Mononuclear cell (primary cell): ENCODE data around the gene VPS26A. TPM values are rescaled to one million over a fixed set of nuclear protein-coding genes. Genes with fewer than 3 reads are reported as not detected.
A peak's percentile ranks its signal among the peaks of the same experiment; 100 is the strongest.

Experiments used
- H3K27me3 ChIP-seq: 2 replicates; pipeline ENCODE4 v1.6.0; 2011; ENCODE audit warnings: low read length, control low read depth; ENCODE audit not compliant: insufficient read depth
- H3K4me1 ChIP-seq: 2 replicates; pipeline ENCODE4 v1.5.1; 2011; ENCODE audit warnings: mild to moderate bottlenecking, low read length, control low read depth; ENCODE audit not compliant: insufficient read depth
- H3K4me3 ChIP-seq: 2 replicates; pipeline ENCODE4 v1.5.1; 2011; ENCODE audit warnings: mild to moderate bottlenecking, low read length, moderate library complexity
- H3K9me3 ChIP-seq: 2 replicates; pipeline ENCODE4 v1.5.1; 2011; ENCODE audit warnings: low read depth, mild to moderate bottlenecking, control low read depth, low read length
- total RNA-seq: library from RNA; depleted of rRNA; stranded (reverse); fragments of >200 nt; gene quantifications from one replicate; pipeline ENCODE4 v1.2.3, GENCODE V29; 2012

The VPS26A gene
- total RNA-seq, 1 donor, result 22.0 TPM

DNA sequence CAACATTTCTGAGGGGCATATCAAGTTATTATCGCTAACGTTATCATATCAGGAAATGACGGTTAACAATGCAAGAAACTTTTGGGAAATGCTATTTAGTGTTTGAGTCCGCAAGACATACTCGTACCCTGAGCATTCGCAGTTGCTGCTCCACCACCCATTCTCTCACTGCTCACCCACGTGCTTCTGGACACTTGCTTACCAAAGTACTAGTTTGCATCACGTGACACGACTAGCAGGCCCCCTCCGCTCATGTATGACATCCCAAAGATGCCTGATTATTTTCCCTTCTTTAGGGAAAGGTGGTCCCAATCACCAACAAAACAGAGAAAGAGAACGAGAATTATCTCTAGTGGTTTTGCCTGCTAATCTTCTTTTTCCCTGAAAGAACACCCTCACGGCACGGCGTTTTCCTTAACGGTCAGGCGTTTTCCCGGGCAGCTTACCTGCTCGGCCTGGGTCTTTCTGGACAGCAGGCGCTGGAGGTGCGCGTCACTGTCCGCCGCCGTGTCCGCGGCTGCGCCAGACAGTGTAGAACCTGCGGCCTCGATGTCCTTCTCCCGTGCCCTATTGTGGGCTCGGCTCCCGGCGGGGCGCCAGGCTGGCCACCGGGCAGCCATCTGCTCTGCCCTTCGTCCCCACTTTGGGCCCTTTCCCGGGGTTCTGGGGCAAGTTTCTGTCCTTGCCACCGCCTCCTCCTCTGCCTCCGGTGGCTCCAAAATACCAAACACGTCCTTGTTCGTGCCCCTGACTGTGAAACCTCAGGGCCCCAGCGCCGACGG is 56.0 kb downstream of the VPS26A start, which contains the start of gene SUPV3L1:
SUPV3L1 (plus strand) TSS at position 492 of the 782 bp plus-strand sequence; CDS start at position 550, 58 bp downstream.
- no peaks in the 10 kb centered on the region for H3K9me3 ChIP-seq
- peaks cover 30% of the 10 kb centered on the region for H3K4me1 ChIP-seq
- H3K27me3 ChIP-seq, result no peaks in the 10 kb centered on the region
- peak within 1 kb of the TSS; percentile 84 for H3K4me3 ChIP-seq

DNA sequence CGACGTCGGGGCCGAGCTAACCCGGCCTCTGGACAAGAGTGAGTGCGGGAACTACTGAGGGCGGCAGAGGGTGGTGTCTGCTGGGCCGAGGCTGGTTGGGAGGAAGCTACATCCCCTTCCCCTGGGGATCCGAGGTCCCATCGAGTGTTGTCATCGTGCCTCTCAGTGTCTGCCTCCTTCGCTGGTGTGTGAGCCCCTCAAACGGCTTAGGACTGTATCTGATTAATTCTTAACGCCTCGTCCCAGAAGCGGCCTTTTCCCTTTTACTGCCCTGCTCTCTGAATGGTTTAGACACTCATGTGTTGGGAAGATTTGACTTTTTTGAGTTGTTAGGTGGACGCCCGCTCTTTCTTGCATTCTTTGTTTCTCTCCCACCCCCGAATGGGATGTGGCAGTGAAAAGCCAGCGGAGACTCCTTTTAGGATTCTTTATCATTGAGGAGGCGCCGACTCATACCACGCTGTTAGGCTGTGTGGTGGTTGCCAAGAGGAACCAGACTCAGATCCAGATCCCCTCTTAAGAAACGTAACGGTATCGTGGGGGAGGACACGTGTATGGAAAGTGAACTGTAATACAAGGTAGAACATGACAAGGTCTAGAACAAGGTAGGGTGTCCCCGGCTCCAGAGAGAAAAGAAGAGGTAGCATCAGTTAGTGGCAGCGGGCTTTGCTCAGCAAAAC is 56.7 kb downstream of the VPS26A start:
- Histone ChIP-seq H3K9me3 (no peaks in the 10 kb centered on the region), H3K4me1 (peaks cover 30% of the 10 kb centered on the region), H3K4me3 (peak overlapping the region; percentile 84), H3K27me3 (no peaks in the 10 kb centered on the region)

DNA sequence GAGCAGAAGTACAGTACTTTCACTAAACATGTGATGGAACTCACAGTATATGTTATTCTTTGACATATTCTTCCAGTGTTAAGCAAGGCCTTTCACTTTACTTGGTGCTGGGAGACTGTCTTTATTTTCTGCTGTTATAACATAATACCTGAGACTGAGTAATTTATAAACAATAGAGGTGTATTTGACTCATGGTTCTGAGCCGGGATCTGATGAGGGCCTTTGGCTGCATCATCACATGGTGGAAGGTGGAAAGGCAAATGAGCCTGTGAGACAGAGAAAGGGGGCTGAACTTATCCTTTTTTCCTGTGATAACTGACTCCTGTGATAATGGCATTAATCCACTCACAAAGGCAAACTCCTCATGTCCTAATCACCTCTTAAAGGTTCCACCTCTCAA is 57.5 kb downstream of the VPS26A start:
- Histone ChIP-seq H3K9me3 (no peaks in the 10 kb centered on the region), H3K4me1 (peaks cover 30% of the 10 kb centered on the region), H3K27me3 (no peaks in the 10 kb centered on the region), H3K4me3 (peak overlapping the region; percentile 84)

DNA sequence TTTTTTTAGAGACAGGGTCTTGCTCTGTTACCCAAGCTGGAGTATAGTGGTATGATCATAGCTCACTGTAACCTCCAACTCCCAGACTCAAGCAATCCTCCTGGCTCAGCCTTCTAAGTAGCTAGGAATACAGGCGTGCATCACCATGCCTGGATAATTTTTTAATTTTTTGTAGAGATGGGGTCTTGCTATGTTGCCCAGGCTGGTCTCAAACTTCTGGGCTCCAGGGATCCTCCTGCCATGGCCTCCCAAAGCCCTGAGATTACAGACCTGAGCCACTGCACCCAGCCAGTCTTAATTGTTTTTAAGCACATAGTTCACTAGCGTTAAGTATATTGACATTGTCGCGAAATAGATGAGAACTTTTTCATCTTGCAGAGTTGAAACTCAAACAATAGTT is 58.0 kb downstream of the VPS26A start:
- Histone ChIP-seq H3K4me3 (no peak overlapping the region), H3K4me1 (peaks cover 30% of the 10 kb centered on the region), H3K9me3 (no peaks in the 10 kb centered on the region), H3K27me3 (no peaks in the 10 kb centered on the region)

DNA sequence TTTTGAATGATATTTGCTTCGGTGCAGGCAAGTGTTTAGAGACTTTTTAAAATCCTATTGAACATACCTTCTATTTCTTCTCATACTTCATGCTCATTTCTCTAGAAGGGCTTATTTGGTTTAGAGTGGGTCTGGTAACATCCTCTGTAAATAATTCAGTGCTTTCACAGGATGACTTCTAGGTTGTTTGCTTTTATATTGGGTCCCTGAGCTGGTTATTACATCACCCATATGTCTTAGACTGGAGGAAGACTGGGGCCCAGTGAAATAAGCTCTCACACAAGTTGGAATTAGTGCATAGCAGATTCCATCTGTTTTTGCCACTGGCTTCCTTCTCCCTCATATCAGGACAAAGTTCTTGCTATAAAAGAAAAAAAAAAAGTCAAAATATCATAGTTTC is 62.5 kb downstream of the VPS26A start:
- no peaks in the 10 kb centered on the region for H3K9me3 ChIP-seq
- no peaks in the 10 kb centered on the region for H3K27me3 ChIP-seq
- H3K4me3 ChIP-seq, result no peak overlapping the region
- peaks cover 10% of the 10 kb centered on the region for H3K4me1 ChIP-seq

DNA sequence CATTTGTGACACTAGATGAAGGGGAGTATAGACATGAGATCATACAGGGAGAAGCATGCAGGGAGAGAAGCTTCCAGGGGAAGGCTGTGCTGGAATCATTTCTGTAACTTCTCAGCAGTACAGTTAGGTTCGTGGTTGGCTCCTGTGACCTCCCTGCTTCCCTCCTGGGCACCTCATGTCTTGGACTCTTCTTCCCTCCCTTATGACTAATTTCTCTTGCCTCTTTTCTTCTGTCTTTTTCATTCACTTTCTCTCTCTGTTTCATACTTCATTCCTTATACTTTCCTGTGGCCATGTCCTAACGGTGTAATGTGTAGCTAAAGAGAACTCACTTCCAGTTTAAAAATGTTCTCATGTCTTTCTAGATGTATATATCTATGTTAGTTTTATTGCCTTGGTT is 77.1 kb downstream of the VPS26A start:
- no peaks in the 10 kb centered on the region for H3K9me3 ChIP-seq

DNA sequence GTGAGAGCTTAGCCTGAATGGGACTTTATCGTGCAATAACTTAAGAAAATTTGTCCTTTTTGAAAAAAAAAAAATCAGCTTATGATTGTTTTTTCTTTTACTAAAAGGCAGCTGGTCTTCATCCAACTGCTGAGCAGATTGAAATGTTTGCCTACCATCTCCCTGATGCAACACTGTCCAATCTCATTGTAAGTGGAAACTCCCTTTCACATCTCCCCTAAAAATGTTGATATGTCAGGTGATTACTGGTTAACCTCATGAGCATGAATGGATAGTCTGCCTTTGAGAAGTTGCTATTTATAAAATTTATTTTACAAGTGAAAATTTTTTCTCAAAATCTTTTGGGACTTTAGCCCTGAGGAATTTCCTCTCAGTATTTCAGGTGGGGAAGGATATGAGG is 78.4 kb downstream of the VPS26A start:
- H3K4me3 ChIP-seq, result no peak overlapping the region

More for the DNA sequence above, 77.1 kb downstream of the VPS26A start:
- peaks cover 11% of the 10 kb centered on the region for H3K4me1 ChIP-seq
- H3K27me3 ChIP-seq, result no peaks in the 10 kb centered on the region
- no peak overlapping the region for H3K4me3 ChIP-seq

DNA sequence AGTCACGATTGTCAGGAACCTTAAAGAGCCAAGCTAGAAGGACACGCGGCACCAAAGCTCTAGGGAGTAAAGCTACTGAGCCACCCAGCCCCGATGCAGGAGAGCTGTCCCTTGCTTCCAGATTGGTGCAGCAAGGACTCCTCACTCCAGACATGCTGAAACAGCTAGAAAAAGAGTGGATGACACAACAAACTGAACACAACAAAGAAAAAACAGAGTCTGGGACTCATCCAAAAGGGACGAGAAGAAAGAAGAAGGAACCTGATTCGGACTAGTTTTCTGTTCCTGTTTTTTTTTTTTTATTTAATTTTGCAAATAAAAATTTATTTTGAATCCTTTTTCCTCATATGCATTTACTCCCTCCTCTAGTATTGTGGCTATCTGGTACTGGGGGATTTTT is 84.8 kb downstream of the VPS26A start:
- Histone ChIP-seq H3K4me3 (no peak overlapping the region), H3K9me3 (no peaks in the 10 kb centered on the region), H3K27me3 (no peaks in the 10 kb centered on the region), H3K4me1 (peaks cover 17% of the 10 kb centered on the region)

More for the DNA sequence above, 78.4 kb downstream of the VPS26A start:
- peaks cover 11% of the 10 kb centered on the region for H3K4me1 ChIP-seq
- H3K9me3 ChIP-seq, result no peaks in the 10 kb centered on the region
- no peaks in the 10 kb centered on the region for H3K27me3 ChIP-seq

DNA sequence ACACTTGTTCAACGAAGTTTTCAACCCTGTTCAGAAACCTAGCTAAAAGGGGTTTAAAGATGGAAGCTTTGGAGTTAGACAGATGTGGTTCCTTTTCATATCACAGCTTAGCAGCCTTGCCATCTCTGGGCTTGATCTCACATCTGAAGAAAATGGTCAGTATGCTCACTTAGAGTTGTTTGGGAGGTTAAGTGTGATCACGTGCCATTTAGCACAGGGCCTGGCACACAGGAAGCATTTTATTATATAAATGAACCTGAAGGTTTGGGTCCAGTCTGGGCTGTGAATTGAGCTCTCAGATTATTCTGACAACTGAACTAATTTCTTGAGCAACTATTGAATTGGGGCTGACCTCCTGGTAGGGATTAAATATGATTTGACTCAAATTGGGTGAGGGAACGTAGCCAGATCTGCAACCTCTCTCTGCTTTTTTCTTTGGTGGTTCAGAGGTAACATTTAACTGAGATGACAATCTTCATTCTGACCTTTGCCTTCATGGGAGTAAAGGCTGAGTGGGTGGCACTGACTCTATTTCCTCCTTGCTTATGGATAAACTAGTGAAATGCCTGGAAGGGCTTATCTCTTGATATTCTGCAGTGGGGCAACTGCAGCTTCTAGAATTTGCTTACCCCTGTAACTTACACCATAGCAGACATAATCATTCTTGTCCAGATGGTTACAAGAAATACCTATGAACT is 86.0 kb downstream of the VPS26A start:
- Histone ChIP-seq H3K4me1 (peaks cover 20% of the 10 kb centered on the region), H3K4me3 (no peak overlapping the region), H3K9me3 (no peaks in the 10 kb centered on the region), H3K27me3 (no peaks in the 10 kb centered on the region)

DNA sequence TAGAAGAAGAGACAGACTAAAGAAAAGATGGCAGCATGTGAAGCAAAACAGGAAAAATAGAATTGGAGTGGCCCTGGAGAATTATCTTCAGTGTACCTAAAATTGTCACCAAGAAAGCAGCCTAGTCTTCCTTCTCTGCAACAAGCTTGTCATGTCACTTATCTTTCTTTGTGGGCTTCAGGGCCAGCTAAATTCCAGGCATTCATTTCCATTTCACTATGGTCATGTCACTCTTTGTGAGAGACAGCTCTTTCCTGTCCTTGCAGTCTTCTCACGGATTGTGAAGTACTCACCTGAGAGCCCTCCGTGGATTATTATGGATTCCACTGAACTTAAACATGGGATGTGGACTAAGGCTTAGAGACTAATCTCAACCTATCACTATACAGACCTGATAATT is 87.1 kb downstream of the VPS26A start:
- Histone ChIP-seq H3K9me3 (no peaks in the 10 kb centered on the region), H3K27me3 (no peaks in the 10 kb centered on the region), H3K4me1 (peaks cover 31% of the 10 kb centered on the region), H3K4me3 (no peak overlapping the region)

DNA sequence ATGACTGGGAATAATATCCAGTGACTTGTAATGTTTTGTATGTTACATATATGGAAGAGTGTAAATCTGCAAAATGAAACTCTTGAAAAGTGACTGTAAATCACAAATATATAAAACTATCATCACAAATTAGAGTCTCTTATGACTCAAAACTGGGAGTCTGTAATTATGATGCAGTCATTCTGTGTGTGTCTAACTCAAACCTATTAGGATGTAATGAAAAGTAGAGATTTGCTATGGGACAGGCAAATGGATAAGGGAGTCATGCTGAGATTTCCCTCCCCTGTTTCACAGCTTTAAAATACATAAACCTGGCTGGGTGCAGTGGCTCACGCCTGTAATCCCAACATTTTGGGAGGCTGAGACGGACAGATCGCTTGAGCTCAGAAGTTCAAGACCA is 87.5 kb downstream of the VPS26A start:
- H3K4me3 ChIP-seq, result no peak overlapping the region
- H3K4me1 ChIP-seq, result peaks cover 32% of the 10 kb centered on the region
- H3K9me3 ChIP-seq, result no peaks in the 10 kb centered on the region
- H3K27me3 ChIP-seq, result no peaks in the 10 kb centered on the region

DNA sequence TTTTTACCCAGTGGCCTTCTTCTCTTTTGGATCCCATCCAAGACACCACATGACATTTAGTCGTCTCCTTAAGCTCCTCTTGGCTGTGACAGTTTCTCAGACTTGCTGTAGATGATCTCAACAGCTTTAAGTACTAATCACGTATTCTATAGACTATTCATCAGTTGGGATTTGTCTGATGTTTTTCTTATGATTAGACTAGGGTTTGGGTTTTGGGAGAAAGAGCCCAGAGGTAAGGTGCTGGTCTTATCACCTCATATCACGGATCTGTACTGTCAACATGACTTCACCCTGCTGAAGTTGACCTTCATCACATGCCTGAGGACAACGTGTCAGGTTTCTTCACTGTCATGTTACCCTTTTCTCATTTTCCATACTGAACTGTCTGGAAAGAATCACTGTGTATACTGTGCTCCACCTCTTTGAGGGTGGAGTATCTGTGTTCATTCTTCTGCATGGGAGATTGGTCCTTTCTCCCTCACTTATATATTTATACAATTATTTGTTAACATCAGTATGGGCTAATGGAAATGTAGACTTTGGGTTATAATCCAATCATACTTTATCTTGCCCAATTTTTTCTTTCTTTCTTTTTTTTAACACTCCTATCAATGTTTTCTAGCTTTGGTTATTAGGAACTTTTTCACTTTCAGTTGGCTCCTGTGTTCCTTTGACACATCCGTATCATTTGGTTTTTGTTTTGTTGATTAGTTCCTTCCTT is 89.8 kb downstream of the VPS26A start:
- Histone ChIP-seq H3K27me3 (no peaks in the 10 kb centered on the region), H3K9me3 (no peaks in the 10 kb centered on the region), H3K4me3 (no peak overlapping the region), H3K4me1 (peaks cover 28% of the 10 kb centered on the region)

DNA sequence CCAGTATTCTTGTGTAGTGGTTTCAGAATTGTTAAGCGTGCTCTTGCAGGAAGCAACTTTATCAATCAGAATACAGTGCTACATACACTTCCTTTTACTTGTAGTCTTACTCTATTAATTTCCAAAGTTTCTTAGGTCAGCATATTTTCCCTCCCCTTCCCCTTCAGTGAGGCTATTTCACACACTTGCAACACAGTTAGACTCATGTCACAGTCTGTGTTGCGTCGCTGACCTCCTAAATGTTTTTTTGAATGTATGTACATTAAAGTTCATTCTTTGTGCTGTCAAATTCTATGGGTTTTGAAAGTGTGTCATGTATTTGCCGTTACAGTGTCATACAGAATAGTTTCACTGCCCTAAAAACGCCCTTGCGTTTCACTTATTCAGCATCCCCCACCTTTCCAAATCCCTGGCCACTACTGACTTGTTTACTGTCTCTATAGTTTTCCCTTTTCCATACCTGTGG is 90.7 kb downstream of the VPS26A start:
- Histone ChIP-seq H3K4me1 (peaks cover 27% of the 10 kb centered on the region), H3K27me3 (no peaks in the 10 kb centered on the region), H3K4me3 (no peak overlapping the region), H3K9me3 (no peaks in the 10 kb centered on the region)

DNA sequence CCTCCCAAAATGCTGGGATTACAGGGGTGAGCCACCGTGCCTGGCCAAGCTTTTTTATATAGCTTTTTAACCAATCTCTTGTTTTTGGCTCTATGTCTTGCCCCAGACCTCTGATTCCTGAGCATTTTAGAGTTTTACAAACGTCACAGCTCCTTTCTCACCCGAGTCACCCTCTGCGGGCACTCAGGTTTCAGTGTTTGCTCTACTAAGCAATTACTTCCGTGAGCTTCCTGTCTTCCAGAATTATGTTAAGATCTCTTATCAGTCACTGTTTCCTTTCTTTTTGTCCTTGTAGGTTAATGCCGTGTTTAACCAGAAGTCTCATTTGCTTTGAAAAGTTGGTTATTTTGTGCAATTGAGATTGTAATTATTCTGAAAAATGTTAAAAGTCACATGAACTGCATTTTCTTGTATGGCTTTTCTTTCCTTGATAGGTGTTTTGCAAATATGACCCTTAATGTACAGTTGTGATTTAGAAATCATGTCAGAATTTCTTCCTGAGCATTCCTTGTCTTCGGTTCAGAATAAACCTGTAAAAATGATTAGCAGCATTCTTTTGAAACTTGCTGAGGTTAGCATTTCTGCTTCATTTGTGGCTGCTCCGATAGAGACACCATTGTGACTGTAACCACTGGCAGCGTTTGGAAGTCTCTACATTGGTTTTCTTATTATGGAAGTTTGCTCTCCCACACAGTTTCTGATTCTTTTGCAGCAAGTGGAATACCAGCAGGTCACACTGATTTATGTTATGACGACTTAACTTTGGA is 91.6 kb downstream of the VPS26A start:
- Histone ChIP-seq H3K9me3 (no peaks in the 10 kb centered on the region), H3K4me3 (no peak overlapping the region), H3K27me3 (no peaks in the 10 kb centered on the region), H3K4me1 (peaks cover 27% of the 10 kb centered on the region)
